CD14-positive monocyte (primary cell): ENCODE data around the gene KEL. TPM values are rescaled to one million over a fixed set of nuclear protein-coding genes. Genes with fewer than 3 reads are reported as not detected.

Experiments
- DNase-seq, 3 donors: peaks; one replicate each; pipeline ENCODE4 v3.0.0-alpha.2; 2011 to 2022
- H2AFZ ChIP-seq: 2 replicates; pipeline ENCODE4 v1.6.0; 2012; ENCODE audit warnings: mild to moderate bottlenecking, low read depth, low read length, inconsistent platforms; ENCODE audit not compliant: insufficient read depth, poor library complexity, severe bottlenecking
- H3K27ac ChIP-seq, 2 donors: 1 replicate in 1 of 2; 2 replicates in 1 of 2; pipeline ENCODE4 v1.5.1; 2012 to 2013; ENCODE audit warnings: low read length in 2 of 2, control low read depth in 1 of 2, inconsistent platforms in 1 of 2, low read depth in 1 of 2, mild to moderate bottlenecking in 1 of 2
- H3K27me3 ChIP-seq, 2 donors: one replicate each; pipeline versions ENCODE4 v1.6.0 to v1.6.1; 2011 to 2013; ENCODE audit warnings: low read length in 2 of 2; ENCODE audit not compliant: control insufficient read depth in 2 of 2, insufficient read depth in 2 of 2
- H3K36me3 ChIP-seq, 2 donors: replicated peaks in 1 of 2; 1 replicate in 1 of 2; 2 replicates in 1 of 2; pipeline versions ENCODE4 v1.5.1 to v1.6.1; 2012 to 2013; ENCODE audit warnings: low read length in 2 of 2, control low read depth in 1 of 2, inconsistent platforms in 1 of 2, mild to moderate bottlenecking in 1 of 2; ENCODE audit not compliant: insufficient read depth in 2 of 2, control insufficient read depth in 1 of 2
- H3K4me1 ChIP-seq, 2 donors: 1 replicate in 1 of 2; 2 replicates in 1 of 2; pipeline versions ENCODE4 v1.5.1 to v1.6.1; 2012 to 2013; ENCODE audit warnings: low read length in 2 of 2, control low read depth in 1 of 2, inconsistent platforms in 1 of 2, mild to moderate bottlenecking in 1 of 2, moderate library complexity in 1 of 2; ENCODE audit not compliant: insufficient read depth in 2 of 2, control insufficient read depth in 1 of 2
- H3K4me2 ChIP-seq: replicated peaks from 2 replicates; pipeline ENCODE3; 2012; ENCODE audit warnings: low read length, moderate library complexity, mild to moderate bottlenecking; ENCODE audit not compliant: poor library complexity, severe bottlenecking; ENCODE audit errors: extremely low read depth
- H3K4me3 ChIP-seq, 3 experiments: fragments of 200-600 bp in 1 of 3; sonication (generic) in 1 of 3; replicated peaks in 1 of 3; 1 replicate in 2 of 3; 2 replicates in 1 of 3; pipeline ENCODE4 v1.5.1; 2011 to 2013; ENCODE audit warnings: low read length in 3 of 3, mild to moderate bottlenecking in 3 of 3, control low read depth in 2 of 3, low read depth in 2 of 3, inconsistent platforms in 1 of 3, moderate library complexity in 1 of 3
- H3K79me2 ChIP-seq: 2 replicates; pipeline ENCODE4 v1.6.0; 2012; ENCODE audit warnings: mild to moderate bottlenecking, control low read depth, inconsistent platforms, low read length, moderate library complexity; ENCODE audit not compliant: insufficient read depth
- H3K9ac ChIP-seq: 2 replicates; pipeline ENCODE4 v1.6.0; 2017; ENCODE audit warnings: low read length, mild to moderate bottlenecking; ENCODE audit not compliant: insufficient read depth, poor library complexity, severe bottlenecking
- H3K9me3 ChIP-seq, 2 donors: replicated peaks in 1 of 2; 1 replicate in 1 of 2; 2 replicates in 1 of 2; pipeline versions ENCODE4 v1.5.1 to v1.6.1; 2012 to 2013; ENCODE audit warnings: low read length in 2 of 2, control low read depth in 1 of 2; ENCODE audit not compliant: control insufficient read depth in 1 of 2, insufficient read depth in 1 of 2
- H4K20me1 ChIP-seq: 2 replicates; pipeline ENCODE4 v1.6.0; 2012; ENCODE audit warnings: mild to moderate bottlenecking, low read length, control low read depth, moderate library complexity; ENCODE audit not compliant: insufficient read depth
- H3K27ac Mint-ChIP-seq, 7 donors: one replicate each; pipeline ENCODE4 v1.8.0; 2020; ENCODE audit warnings: mild to moderate bottlenecking in 7 of 7, mixed read lengths in 7 of 7, moderate library complexity in 6 of 7, inconsistent platforms in 2 of 7
- H3K27me3 Mint-ChIP-seq, 3 donors: one replicate each; pipeline ENCODE4 v1.8.0; 2021 to 2022; ENCODE audit warnings: low read depth in 3 of 3, mild to moderate bottlenecking in 3 of 3, mixed read lengths in 3 of 3, moderate library complexity in 3 of 3, inconsistent platforms in 1 of 3
- H3K36me3 Mint-ChIP-seq, 2 donors: one replicate each; pipeline ENCODE4 v1.8.0; 2020; ENCODE audit warnings: mixed read lengths in 2 of 2, inconsistent platforms in 1 of 2, mild to moderate bottlenecking in 1 of 2
- H3K4me1 Mint-ChIP-seq: one replicate; pipeline ENCODE4 v1.8.0; 2020; ENCODE audit warnings: mild to moderate bottlenecking, mixed read lengths
- H3K4me3 Mint-ChIP-seq, 2 donors: one replicate each; pipeline ENCODE4 v1.8.0; 2020; ENCODE audit warnings: mild to moderate bottlenecking in 2 of 2, mixed read lengths in 2 of 2, moderate library complexity in 1 of 2
- H3K9me3 Mint-ChIP-seq, 7 donors: one replicate each; pipeline ENCODE4 v1.8.0; 2020 to 2022; ENCODE audit warnings: mixed read lengths in 7 of 7, mild to moderate bottlenecking in 6 of 7, moderate library complexity in 6 of 7, inconsistent platforms in 2 of 7
- WGBS: methylation state at CpG from one replicate; pipeline ENCODE4 v1.1.5; 2013; ENCODE audit warnings: missing lambda C conversion rate; ENCODE audit not compliant: insufficient coverage; 5-methylcytosine and 5-hydroxymethylcytosine counted together
- intact Hi-C, 2 donors: fragments of 100-400 bp; cut with micrococcal nuclease; formaldehyde crosslinking; loops; one replicate each; pipeline versions ENCODE4 v1.15.0 to v1.15.1; 2023
- polyA plus RNA-seq, 3 donors: library from polyadenylated mRNA; depleted of rRNA in 1 of 3; unstranded in 2 of 3; stranded (reverse) in 1 of 3; fragments of 300-500 nt in 2 of 3; fragments of >200 nt in 1 of 3; fragmentation: Illumina TruSeq in 2 of 3; gene quantifications; 1 replicate in 2 of 3; 2 replicates in 1 of 3; pipeline ENCODE4 v1.2.3, GENCODE V29; 2012 to 2021
- TF ChIP-seq, protein P1 (sequence below): fragments of 200-600 bp; IDR thresholded peaks from one replicate; pipeline ENCODE4 v1.8.0; 2022; ENCODE audit warnings: antibody characterized with exemption, mild to moderate bottlenecking

Gene KEL
- polyA plus RNA-seq, 3 donors = 2.5 TPM; not detected in 2

DNA sequence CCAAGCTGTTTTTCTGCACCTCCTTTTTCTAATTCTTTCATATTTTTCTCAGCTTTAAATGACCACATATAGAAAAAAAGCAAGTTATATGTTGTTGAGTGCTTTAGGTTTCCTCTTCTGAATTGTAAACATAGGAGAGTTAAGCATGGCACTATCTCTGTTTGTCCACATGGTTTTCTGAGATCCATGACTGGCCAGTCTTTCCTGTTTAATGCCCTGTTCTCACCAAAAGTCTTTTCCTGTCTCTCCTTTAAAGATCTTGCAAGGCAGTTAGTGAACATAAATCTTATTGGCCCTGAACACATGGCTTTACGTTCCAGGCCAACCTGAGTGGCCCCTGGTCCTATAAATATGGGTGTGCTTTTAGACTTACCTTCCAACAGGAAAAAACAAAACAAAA lies 48.0 kb downstream of the KEL start:
- Histone ChIP-seq H3K27me3 (no peaks in the 10 kb centered on the region), H3K4me2 (no peak overlapping the region), H2AFZ (no peak overlapping the region), H3K27ac (no peak overlapping the region), H3K9me3 (no peaks in the 10 kb centered on the region), H4K20me1 (no peaks in the 10 kb centered on the region), H3K36me3 (no peaks in the 10 kb centered on the region), H3K79me2 (no peaks in the 10 kb centered on the region), H3K9ac (no peak overlapping the region), H3K4me3 (no peak overlapping the region), H3K4me1 (peaks cover 20 to 24% of the 10 kb centered on the region in 2 donors)
- H3K4me3 Mint-ChIP-seq = no peak overlapping the region
- H3K36me3 Mint-ChIP-seq = no peaks in the 10 kb centered on the region
- no peaks in the 10 kb centered on the region for H3K9me3 Mint-ChIP-seq
- WGBS = no CpG with 5 or more reads among the region's 1 CpG
- TF ChIP-seq, protein P1, sequence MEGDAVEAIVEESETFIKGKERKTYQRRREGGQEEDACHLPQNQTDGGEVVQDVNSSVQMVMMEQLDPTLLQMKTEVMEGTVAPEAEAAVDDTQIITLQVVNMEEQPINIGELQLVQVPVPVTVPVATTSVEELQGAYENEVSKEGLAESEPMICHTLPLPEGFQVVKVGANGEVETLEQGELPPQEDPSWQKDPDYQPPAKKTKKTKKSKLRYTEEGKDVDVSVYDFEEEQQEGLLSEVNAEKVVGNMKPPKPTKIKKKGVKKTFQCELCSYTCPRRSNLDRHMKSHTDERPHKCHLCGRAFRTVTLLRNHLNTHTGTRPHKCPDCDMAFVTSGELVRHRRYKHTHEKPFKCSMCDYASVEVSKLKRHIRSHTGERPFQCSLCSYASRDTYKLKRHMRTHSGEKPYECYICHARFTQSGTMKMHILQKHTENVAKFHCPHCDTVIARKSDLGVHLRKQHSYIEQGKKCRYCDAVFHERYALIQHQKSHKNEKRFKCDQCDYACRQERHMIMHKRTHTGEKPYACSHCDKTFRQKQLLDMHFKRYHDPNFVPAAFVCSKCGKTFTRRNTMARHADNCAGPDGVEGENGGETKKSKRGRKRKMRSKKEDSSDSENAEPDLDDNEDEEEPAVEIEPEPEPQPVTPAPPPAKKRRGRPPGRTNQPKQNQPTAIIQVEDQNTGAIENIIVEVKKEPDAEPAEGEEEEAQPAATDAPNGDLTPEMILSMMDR = no peak
- no peak overlapping the region for H3K27ac Mint-ChIP-seq
- no peak for DNase-seq
- H3K4me1 Mint-ChIP-seq = peaks cover 30% of the 10 kb centered on the region
- H3K27me3 Mint-ChIP-seq = peaks cover 4 to 8% (median 5%) of the 10 kb centered on the region in 3 donors
- intact Hi-C loops = no loop called here

GRCh38 chr7:142913566-142913965 lies 48.6 kb downstream of the KEL start:
- H3K36me3 ChIP-seq = no peaks in the 10 kb centered on the region
- DNase-seq = peak in 1 of 3 donors; percentile 26
- no peak overlapping the region for H3K27ac ChIP-seq
- H3K4me3 ChIP-seq = no peak overlapping the region
- no peaks in the 10 kb centered on the region for H4K20me1 ChIP-seq
- peaks cover 36% of the 10 kb centered on the region for H3K4me1 Mint-ChIP-seq
- peaks cover 3 to 5% (median 4%) of the 10 kb centered on the region in 3 donors for H3K27me3 Mint-ChIP-seq
- peaks cover 26 to 30% of the 10 kb centered on the region in 2 donors for H3K4me1 ChIP-seq
- peak overlapping the region; percentile 10 for H2AFZ ChIP-seq
- H3K27ac Mint-ChIP-seq = peak overlapping the region in 1 of 7 donors; percentile 3
- no peaks in the 10 kb centered on the region for H3K9me3 ChIP-seq
- intact Hi-C loops = no loop called here
- H3K9ac ChIP-seq = no peak overlapping the region
- H3K4me3 Mint-ChIP-seq = no peak overlapping the region
- H3K4me2 ChIP-seq = no peak overlapping the region
- WGBS = 100% methylated on average over 1 of the region's 2 CpGs
- no peaks in the 10 kb centered on the region for H3K36me3 Mint-ChIP-seq
- no peaks in the 10 kb centered on the region for H3K9me3 Mint-ChIP-seq
- TF ChIP-seq, protein P1 = no peak
- H3K27me3 ChIP-seq = no peaks in the 10 kb centered on the region
- H3K79me2 ChIP-seq = no peaks in the 10 kb centered on the region
